GM21515 (cell line): ENCODE measurements around the gene S100A13.
"Not testable (repeated sequence)": the region's sequence is repeated elsewhere in the genome, so short reads cannot be mapped to it uniquely, and the experiment has no call there.

Experiments
- ATAC-seq: cut with Tn5 transposase; IDR thresholded peaks from one replicate; pipeline ENCODE4 v1.9.1; 2021; ENCODE audit not compliant: unreplicated experiment

S100A13 gene

GRCh38 chr1:153575081-153575491 lies 52.2 kb downstream of the S100A13 start:
- ATAC-seq, result not testable (repeated sequence)

- no peak for ATAC-seq
These were observed 54.0 kb downstream of the S100A13 start for GRCh38 chr1:153573351-153573750.

- ATAC-seq, result no peak
These were observed 54.7 kb downstream of the S100A13 start for GRCh38 chr1:153572569-153573015.

DNA sequence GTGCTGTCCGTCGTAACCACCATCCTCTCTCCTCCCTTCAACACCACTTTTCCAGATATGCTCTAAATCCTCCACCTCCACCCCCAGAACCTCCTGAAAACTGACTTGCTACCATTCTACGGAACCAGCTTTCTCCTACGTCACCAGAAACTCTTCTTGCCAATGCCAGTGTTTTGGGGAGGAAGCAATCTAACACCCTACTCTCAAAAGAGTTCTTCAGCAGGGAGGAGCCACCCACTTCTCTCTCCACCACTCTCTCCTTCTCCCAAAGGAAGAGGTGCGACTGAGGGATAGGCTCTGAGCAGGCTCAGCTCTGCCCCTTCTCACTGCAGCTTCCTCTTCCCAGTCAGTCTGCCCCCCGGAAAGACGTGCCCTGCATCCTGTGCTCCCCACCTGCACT lies 55.6 kb downstream of the S100A13 start:
- ATAC-seq, result no peak

GRCh38 chr1:153570874-153571273 lies 56.4 kb downstream of the S100A13 start:
- ATAC-seq, result no peak

- ATAC-seq, result no peak
These were observed 57.8 kb downstream of the S100A13 start for GRCh38 chr1:153569465-153569864.
